Esophagus squamous epithelium (tissue), 4 donors: Measurements from ENCODE around the gene NLRP8.
"Not testable (repeated sequence)": the region's sequence is repeated elsewhere in the genome, so short reads cannot be mapped to it uniquely, and the experiment has no call there.

Experiments
- CTCF ChIP-seq, 6 experiments: fragments of 450-650 bp in 4 of 6; fragments of 200-600 bp in 2 of 6; sonication (generic) in 2 of 6; IDR thresholded peaks; one replicate each; pipeline ENCODE4 v1.5.1; 2016 to 2019; ENCODE audit warnings: antibody characterized with exemption in 6 of 6, mild to moderate bottlenecking in 4 of 6, moderate library complexity in 4 of 6
- POLR2A ChIP-seq, 4 donors: fragments of 450-650 bp; IDR thresholded peaks; one replicate each; pipeline ENCODE4 v1.6.1; 2017; ENCODE audit warnings: antibody characterized with exemption in 4 of 4, mild to moderate bottlenecking in 4 of 4, moderate library complexity in 3 of 4

GRCh38 chr19:56019325-56019724 lies 71.7 kb downstream of the NLRP8 start:
- TF ChIP-seq CTCF, POLR2A (IDR thresholded peaks at IDR 0.05): not testable (repeated sequence)
